SK-N-MC (cell line): ENCODE data around the gene SLC25A47.

Experiments
- EZH2 ChIP-seq: fragments of 200-600 bp; sonication (generic); IDR thresholded peaks from one replicate; pipeline ENCODE4 v1.6.1; 2017; ENCODE audit warnings: antibody characterized with exemption
- POLR2AphosphoS5 ChIP-seq: IDR thresholded peaks from 2 replicates; pipeline ENCODE4 v1.6.1; 2012; ENCODE audit warnings: mild to moderate bottlenecking, low read depth, low read length, borderline replicate concordance

DNA sequence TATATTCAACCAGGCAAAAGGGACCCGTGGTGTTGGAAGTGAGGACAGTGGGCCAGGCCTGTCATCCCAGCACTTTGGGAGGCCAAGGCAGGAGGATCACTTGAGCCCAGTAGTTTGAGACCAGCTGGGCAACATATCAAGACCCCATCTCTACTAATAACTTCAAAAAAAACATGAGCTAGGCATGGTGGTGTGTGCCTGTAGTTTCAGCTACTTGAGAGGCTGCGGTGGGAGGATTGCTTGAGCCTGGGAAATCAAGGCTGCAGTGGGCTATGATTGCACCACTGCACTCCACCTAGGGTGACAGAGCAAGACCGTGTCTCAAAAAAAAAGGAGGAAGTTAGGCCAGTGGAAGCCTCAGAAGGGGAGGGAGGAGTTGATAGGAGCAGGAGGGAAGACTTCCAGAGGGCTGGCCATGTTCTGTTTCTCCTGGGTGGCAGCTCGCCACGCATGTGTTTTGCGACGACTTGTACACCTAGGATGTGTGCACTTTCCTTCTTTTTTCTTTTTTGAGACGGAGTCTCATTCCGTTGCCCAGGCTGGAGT, 27.0 kb upstream of the SLC25A47 start:
- no peak for TF ChIP-seq EZH2
- no peak for TF ChIP-seq POLR2AphosphoS5
